ENCODE data around the gene PIK3R1. TPM values are rescaled to one million over a fixed set of nuclear protein-coding genes. Genes with fewer than 3 reads are reported as not detected.

Gene PIK3R1
- total RNA-seq, 1 donor from 2014 or later: 24.2 TPM

- Histone ChIP-seq H3K4me1 (peaks cover 18% of the 10 kb centered on the region), H2AFZ (replicated peaks) (no peak overlapping the region), H3K9me3 (ENCODE audit: low read depth) (no peaks in the 10 kb centered on the region), H3K79me2 (ENCODE audit: low read depth) (no peaks in the 10 kb centered on the region), H4K20me1 (ENCODE audit: low read depth) (peaks cover 19% of the 10 kb centered on the region), H3K27me3 (no peaks in the 10 kb centered on the region), H3K36me3 (no peaks in the 10 kb centered on the region), H3K27ac (no peak overlapping the region), H3K9ac (no peak overlapping the region), H3K4me2 (no peak overlapping the region), H3F3A (ENCODE audit: low read depth) (peaks cover 6% of the 10 kb centered on the region), H3K4me3 (no peak overlapping the region)
- H3K27me3 Mint-ChIP-seq (ENCODE audit: insufficient read depth, low read depth): no peaks in the 10 kb centered on the region
- no peak for DNase-seq (ENCODE audit: low spot score)
- peak overlapping the region; percentile 22 for H3K27ac Mint-ChIP-seq
- peaks cover 10% of the 10 kb centered on the region for H3K36me3 Mint-ChIP-seq
- H3K4me3 Mint-ChIP-seq: no peak overlapping the region
- H3K9me3 Mint-ChIP-seq: no peaks in the 10 kb centered on the region
- TF ChIP-seq EZH2phosphoT487 (IDR thresholded peaks at IDR 0.05): no peak
- no peak for TF ChIP-seq CTCF (IDR thresholded peaks at IDR 0.05)
- TF ChIP-seq EZH2 (IDR thresholded peaks at IDR 0.05): no peak
- peaks cover 46% of the 10 kb centered on the region for H3K4me1 Mint-ChIP-seq
Measured at GRCh38 chr5:68285075-68285840, 69.7 kb downstream of the PIK3R1 start.

GRCh38 chr5:68285851-68286611, 70.5 kb downstream of the PIK3R1 start:
- no peaks in the 10 kb centered on the region for H3K27me3 Mint-ChIP-seq (ENCODE audit: insufficient read depth, low read depth)
- H3K4me2 ChIP-seq: no peak overlapping the region
- no peak overlapping the region for H3K4me3 Mint-ChIP-seq
- H3K9me3 Mint-ChIP-seq: no peaks in the 10 kb centered on the region
- H3K4me1 ChIP-seq: peaks cover 22% of the 10 kb centered on the region
- no peak overlapping the region for H3K9ac ChIP-seq
- no peaks in the 10 kb centered on the region for H3K36me3 ChIP-seq
- H3K79me2 ChIP-seq (ENCODE audit: low read depth): no peaks in the 10 kb centered on the region
- peaks cover 53% of the 10 kb centered on the region for H3K4me1 Mint-ChIP-seq
- DNase-seq (ENCODE audit: low spot score): peak; percentile 65
- no peak overlapping the region for H2AFZ ChIP-seq (replicated peaks)
- peaks cover 6% of the 10 kb centered on the region for H3F3A ChIP-seq (ENCODE audit: low read depth)
- TF ChIP-seq EZH2phosphoT487 (IDR thresholded peaks at IDR 0.05) (no peak), EZH2 (IDR thresholded peaks at IDR 0.05) (no peak), CTCF (IDR thresholded peaks at IDR 0.05) (peak; percentile 90)
- no peak overlapping the region for H3K27ac Mint-ChIP-seq
- no peaks in the 10 kb centered on the region for H3K27me3 ChIP-seq
- H3K36me3 Mint-ChIP-seq: peaks cover 8% of the 10 kb centered on the region
- H3K27ac ChIP-seq: no peak overlapping the region
- H3K9me3 ChIP-seq (ENCODE audit: low read depth): no peaks in the 10 kb centered on the region
- no peak overlapping the region for H3K4me3 ChIP-seq
- peaks cover 19% of the 10 kb centered on the region for H4K20me1 ChIP-seq (ENCODE audit: low read depth)

- Histone ChIP-seq H3K9ac (no peak overlapping the region), H3K4me3 (no peak overlapping the region), H3K4me1 (peaks cover 24% of the 10 kb centered on the region), H3K36me3 (no peaks in the 10 kb centered on the region), H3F3A (ENCODE audit: low read depth) (peaks cover 6% of the 10 kb centered on the region), H3K27me3 (no peaks in the 10 kb centered on the region), H4K20me1 (ENCODE audit: low read depth) (peaks cover 19% of the 10 kb centered on the region), H3K79me2 (ENCODE audit: low read depth) (no peaks in the 10 kb centered on the region), H3K27ac (no peak overlapping the region), H3K9me3 (ENCODE audit: low read depth) (no peaks in the 10 kb centered on the region), H2AFZ (replicated peaks) (no peak overlapping the region), H3K4me2 (no peak overlapping the region)
- H3K27me3 Mint-ChIP-seq (ENCODE audit: insufficient read depth, low read depth): no peaks in the 10 kb centered on the region
- H3K4me1 Mint-ChIP-seq: peaks cover 54% of the 10 kb centered on the region
- H3K9me3 Mint-ChIP-seq: no peaks in the 10 kb centered on the region
- no peak overlapping the region for H3K4me3 Mint-ChIP-seq
- H3K27ac Mint-ChIP-seq: no peak overlapping the region
- peaks cover 7% of the 10 kb centered on the region for H3K36me3 Mint-ChIP-seq
- no peak for TF ChIP-seq EZH2phosphoT487 (IDR thresholded peaks at IDR 0.05)
- no peak for TF ChIP-seq CTCF (IDR thresholded peaks at IDR 0.05)
- TF ChIP-seq EZH2 (IDR thresholded peaks at IDR 0.05): no peak
- DNase-seq (ENCODE audit: low spot score): no peak
Measured at GRCh38 chr5:68286612-68286912, 71.0 kb downstream of the PIK3R1 start.

All from neural progenitor cell (in vitro differentiated cells).